GM21737 (cell line): Measurements from ENCODE around the gene DNAH1.
"Not testable (repeated sequence)": the region's sequence is repeated elsewhere in the genome, so short reads cannot be mapped to it uniquely, and the experiment has no call there.

ENCODE experiments used
- ATAC-seq: cut with Tn5 transposase; IDR thresholded peaks from one replicate; pipeline ENCODE4 v1.9.1; 2021; ENCODE audit warnings: mild to moderate bottlenecking, moderate library complexity; ENCODE audit not compliant: unreplicated experiment

The DNAH1 gene

GRCh38 chr3:52331091-52331490 lies 15.0 kb downstream of the DNAH1 start:
- no peak for ATAC-seq

- ATAC-seq, result no peak
These were observed 15.8 kb downstream of the DNAH1 start for GRCh38 chr3:52331906-52332305.

- no peak for ATAC-seq
These were observed 17.9 kb downstream of the DNAH1 start for GRCh38 chr3:52333869-52334557.

GRCh38 chr3:52338131-52338530 lies 22.0 kb downstream of the DNAH1 start:
- ATAC-seq, result not testable (repeated sequence)

GRCh38 chr3:52339612-52340011 lies 23.5 kb downstream of the DNAH1 start:
- ATAC-seq, result no peak

GRCh38 chr3:52341123-52341522 lies 25.0 kb downstream of the DNAH1 start:
- ATAC-seq, result no peak

GRCh38 chr3:52343946-52344600 lies 28.0 kb downstream of the DNAH1 start:
- no peak for ATAC-seq

GRCh38 chr3:52345521-52346109 lies 29.5 kb downstream of the DNAH1 start:
- no peak for ATAC-seq

- ATAC-seq, result no peak
These were observed 30.8 kb downstream of the DNAH1 start for GRCh38 chr3:52346623-52347530.

GRCh38 chr3:52347716-52348635 lies 31.9 kb downstream of the DNAH1 start:
- no peak for ATAC-seq

GRCh38 chr3:52349131-52349530 lies 33.0 kb downstream of the DNAH1 start:
- no peak for ATAC-seq

GRCh38 chr3:52349611-52350395 lies 33.7 kb downstream of the DNAH1 start:
- no peak for ATAC-seq

GRCh38 chr3:52350416-52350815 lies 34.3 kb downstream of the DNAH1 start:
- no peak for ATAC-seq

- no peak for ATAC-seq
These were observed 35.1 kb downstream of the DNAH1 start for GRCh38 chr3:52350981-52351761.

GRCh38 chr3:52351762-52352368 lies 35.7 kb downstream of the DNAH1 start:
- no peak for ATAC-seq

GRCh38 chr3:52352566-52352965 lies 36.4 kb downstream of the DNAH1 start:
- ATAC-seq, result no peak

GRCh38 chr3:52353291-52353855 lies 37.3 kb downstream of the DNAH1 start:
- ATAC-seq, result no peak

- no peak for ATAC-seq
These were observed 38.6 kb downstream of the DNAH1 start for GRCh38 chr3:52354676-52355075.
